HUDEP-2 (cell line): Measurements from ENCODE around the gene METTL8.
A peak's percentile ranks its signal among the peaks of the same experiment; 100 is the strongest.
"Not testable (repeated sequence)": the region's sequence is repeated elsewhere in the genome, so short reads cannot be mapped to it uniquely, and the experiment has no call there.

Experiments used
- DNase-seq, 76 experiments: peaks; one replicate each; lab custom pipeline; 2025; ENCODE audit not compliant: unreplicated experiment in 76 of 76; lab: John Stamatoyannopoulos, UW

The METTL8 gene

DNA sequence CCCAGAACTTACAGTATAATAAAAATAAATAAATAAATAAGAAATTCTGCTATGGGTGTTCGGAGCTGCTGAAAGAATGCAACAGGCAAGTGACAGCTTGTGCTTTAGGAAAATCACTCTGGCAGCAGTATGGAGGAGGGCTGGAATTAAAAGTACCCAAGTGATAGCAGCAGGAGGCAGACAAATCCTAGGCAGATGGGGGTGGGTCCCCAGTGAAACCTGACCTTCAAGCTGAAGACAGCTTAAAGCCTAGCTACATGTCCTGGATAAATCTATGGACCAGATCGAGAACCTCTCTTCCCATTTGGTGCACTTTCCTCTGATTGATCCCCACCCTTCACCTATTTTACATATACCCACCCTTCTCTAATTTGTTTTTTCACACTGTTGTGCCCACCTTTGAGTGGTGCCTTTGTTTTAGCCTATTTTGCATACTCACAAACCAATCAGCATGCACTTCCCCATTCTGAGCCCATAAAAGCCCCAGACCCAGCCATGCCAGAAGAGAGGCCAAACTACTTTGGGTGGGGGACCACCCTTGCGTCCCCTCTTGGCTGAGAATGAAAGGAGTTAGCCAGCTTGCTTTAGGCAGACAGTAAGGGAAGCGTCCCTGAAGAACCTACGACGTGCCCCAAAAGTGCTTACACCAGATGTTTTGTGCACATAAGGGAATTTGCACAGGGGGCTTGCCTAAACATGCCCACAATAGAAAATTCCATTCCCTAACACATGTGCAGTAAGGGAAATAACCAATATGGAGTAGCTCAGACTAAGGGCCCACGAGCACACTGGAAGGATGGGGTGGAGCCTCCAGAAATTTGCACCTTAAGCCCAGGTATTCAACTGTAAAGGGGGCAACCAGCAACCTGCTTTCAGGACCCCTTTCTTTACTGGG lies 3.0 kb downstream of the METTL8 start:
- no peak for DNase-seq

DNA sequence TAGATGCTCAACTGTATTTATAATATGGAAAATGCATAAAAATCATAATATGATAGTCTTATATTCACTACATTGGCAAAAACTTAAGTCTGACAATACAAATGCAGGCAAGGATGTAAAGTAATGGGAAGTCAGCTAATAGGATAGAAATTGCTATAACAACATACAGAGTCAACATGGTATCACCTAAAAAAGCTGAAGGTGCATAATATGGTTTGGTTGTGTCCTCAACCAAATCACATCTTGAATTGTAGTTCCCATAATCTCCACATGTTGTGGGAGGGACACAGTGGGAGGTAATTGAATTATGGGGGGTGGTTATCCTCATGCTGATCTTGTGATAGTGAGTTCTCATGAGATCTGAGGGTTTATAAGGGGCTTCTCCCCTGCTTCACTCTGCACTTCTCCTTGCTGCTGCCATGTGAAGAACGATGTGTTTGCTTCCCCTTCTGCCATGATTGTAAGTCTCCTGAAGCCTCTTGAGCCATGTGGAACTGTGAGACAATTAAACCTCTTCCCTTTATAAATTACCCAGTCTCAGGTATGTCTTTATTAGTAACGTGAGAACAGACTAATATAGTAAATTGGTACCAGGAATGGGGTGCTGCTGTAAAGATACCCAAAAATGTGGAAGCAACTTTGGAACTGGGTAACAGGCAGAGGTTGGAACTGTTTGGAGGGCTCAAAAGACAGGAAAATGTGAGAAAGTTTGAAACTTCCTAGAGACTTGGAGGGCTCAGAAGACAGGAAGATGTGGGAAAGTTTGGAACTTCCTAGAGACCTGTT lies 10.9 kb downstream of the METTL8 start:
- not testable (repeated sequence) for DNase-seq

DNA sequence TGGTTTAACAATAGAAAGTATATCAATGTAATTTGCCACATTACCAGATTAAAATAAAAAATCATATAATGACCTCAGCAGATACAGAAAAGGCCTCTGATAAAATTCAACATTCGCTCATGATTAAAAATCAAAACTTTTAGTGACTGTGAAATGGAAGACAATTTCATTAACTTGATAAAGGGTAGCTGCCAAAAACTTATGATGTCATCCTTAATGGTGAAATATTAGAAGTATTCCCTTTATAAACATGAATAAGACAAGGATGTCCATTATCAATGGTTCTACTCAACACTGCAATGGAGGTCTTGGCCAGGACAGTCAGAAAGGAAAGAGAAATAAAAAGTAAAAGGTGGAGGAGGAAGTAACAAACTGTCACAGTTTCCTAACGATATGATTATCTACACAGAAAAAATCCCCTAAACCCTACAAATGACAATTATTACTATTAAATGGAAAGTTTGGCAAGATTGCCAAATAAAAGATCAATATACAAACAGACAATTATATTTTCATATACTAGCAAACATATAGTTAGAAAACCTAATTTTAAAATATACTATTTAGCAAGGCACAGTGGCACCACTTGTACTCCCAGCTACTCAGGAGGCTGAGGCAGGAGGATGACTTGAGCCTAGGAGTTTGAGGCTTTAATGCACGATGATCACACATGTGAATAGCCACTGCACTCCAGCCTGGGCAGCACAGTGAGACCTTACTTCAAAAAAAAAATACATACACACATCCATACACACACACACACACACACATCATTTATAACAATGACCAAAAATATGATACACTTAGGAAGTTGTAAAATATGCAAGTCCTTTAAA lies 12.8 kb downstream of the METTL8 start:
- no peak for DNase-seq

DNA sequence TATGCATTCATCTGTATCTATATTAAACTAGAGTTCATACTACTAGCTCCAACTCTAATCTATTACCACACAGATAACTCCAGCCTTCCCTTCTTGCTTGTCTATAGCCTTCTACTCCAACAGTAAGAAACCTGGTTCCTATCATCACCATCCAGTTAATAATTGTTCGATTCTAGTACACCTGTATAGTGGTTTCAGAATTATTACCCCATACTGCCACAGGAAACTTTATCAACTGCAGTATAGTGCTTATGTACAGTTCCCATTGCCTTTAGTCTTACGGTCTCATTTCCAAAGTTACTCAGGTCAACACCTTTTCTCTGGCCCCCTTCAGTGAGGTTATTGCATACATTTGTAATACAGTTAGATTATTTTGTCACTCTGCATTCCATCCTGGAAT lies 14.5 kb downstream of the METTL8 start:
- no peak for DNase-seq

DNA sequence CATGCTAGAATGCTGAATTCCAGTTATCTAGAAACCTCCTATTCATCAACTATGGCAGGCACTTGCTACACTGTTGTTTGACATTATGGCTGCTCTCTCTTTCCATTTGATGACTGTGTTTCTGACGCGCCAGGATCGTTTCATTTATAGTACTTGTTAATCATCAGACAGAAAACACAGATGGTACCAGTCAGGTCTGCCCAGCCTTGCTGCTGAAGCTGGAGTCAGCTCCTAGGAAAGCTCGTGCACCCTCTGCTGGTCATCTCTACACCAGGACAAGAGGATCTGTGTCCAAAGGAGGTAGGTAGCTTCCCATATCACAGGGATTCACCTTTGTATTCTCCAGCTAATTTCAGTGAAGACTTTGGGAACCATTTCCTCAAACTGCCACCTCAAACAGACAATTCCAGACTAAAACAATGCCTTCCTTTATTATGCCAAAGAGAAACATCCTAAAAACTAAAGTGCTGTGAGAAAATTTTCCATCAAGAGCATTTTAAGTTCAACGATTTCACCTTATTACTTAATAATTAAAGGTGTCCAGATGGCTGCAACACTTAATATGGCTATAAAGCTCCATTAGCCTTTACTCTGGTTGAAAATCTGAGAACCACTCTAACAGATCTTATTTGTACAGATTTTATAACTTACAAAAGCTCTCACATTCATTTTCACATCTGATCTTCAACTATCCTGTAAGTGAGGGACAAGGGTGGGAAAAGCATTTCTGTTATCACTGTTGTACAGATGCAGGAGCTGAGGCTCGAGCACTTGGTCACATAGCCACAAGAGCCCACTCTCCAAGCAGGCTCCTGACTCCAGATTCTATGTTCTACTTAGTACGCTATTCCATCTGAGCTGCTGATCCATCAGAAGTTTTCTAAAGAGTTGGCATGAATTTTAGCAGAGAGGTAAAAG lies 17.5 kb downstream of the METTL8 start:
- peak in 57 of 76 experiments; percentile 4 to 77 (median 44) for DNase-seq

DNA sequence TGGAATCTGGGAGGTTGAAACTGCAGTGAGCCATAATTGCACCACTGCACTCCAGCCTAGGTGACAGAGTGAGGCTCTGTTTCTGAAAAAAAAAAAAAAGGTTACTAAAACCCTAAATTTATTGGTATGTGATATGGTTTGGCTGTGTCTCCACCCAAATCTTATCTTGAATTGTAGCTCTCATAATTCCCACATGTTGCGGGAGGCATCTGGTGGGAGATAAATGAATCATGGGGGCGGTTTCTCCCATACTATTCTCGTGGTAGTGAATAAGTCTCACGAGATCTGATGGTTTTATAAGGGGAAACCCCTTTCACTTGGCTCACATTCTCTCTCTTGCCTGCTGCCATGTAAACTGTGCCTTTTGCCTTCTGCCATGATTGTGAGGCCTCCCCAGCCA lies 19.1 kb downstream of the METTL8 start:
- peak in 57 of 76 experiments; percentile 2 to 85 (median 40) for DNase-seq

DNA sequence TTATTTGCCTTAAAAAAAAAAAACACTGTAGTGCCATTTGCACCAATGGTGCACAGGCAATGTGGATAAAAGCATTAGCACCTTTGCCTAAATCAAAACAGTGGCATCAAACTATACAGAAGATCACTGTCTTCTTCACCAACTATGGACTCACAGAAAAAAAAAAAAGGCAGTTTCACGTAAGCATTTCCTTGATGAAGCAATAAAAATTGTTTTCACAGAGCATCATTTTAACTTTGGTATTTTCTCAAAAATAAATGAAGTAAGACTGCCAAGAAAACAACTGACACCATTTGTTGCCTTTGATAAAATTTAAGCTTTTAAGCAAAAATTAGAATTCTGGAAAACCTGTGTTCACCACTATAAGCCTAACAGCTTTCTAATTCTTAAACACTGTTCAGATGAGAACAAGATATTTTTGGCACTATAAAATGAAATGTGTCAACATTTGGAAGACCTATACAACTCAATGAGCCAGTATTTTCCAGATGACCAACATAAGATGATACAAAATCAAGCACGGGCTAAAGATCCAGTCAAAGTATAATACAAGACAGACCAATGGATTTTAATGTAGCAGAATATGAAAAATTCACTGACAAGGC lies 21.1 kb downstream of the METTL8 start:
- no peak for DNase-seq

DNA sequence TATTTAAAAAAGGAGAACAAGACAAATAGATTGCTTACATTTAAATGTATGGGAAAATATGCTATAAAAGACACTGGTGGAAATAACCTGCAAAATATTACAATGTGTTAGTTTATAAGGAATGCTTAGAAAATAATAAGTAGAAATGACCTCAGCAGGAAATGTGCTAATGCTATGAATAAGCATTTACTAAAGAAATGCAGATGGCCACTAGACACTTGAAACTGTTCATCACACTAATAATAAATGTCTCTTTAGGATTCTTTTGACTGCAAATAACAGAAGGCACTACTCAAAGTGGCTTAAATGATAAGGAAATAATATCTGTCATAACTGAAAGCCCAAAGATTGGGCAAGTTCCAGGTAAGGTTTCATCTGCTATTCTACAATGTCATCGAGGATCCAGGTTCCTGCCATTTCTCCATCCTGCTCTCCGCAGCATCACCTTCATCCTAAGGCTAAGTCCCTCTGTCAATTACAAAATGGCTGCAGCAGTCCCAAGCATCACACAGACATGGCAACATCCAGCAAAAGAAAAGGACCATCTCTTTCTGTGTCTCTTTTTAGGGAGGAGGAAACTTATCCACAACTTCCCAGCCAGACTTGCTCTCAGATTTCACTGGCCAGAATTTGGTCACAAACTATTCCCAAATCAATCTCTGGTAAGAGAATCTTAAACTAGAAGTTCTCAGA lies 21.9 kb downstream of the METTL8 start:
- no peak for DNase-seq

DNA sequence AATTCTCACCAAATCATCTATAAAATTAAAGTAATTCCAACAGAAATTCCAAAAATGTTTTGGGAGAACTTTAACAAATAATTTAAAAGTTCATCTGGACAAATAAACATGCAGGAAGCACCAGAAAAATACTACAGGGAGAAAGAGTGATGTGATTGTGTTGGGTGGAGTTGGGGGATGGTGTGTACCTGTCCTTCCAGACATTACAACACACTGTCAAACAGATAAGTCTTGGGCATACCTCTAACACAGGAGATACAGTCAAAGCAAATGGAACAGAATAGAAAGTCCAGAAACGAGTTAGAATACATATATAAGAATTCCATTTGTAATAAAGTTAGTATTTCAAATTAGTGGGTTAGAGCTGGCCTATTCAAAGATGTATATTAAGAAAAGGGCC lies 22.6 kb downstream of the METTL8 start:
- no peak for DNase-seq

DNA sequence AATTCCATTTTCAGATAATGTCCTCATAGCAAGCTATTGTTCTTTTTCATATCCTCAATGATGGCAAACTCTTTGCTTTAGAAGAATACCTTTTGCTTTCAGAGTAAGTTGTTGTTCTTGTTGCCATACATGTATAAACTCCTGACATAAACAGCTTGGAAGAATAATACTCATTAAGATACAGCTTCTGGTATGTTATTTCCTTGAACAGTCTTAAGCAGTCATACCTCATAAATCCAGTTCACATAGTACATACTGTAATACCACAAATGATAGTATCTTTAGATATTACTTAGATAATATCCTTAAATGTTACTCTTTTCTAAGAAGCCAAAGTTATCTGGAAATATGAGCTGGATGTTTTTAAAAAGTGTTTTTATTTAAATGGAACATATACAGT lies 23.2 kb downstream of the METTL8 start:
- no peak for DNase-seq

DNA sequence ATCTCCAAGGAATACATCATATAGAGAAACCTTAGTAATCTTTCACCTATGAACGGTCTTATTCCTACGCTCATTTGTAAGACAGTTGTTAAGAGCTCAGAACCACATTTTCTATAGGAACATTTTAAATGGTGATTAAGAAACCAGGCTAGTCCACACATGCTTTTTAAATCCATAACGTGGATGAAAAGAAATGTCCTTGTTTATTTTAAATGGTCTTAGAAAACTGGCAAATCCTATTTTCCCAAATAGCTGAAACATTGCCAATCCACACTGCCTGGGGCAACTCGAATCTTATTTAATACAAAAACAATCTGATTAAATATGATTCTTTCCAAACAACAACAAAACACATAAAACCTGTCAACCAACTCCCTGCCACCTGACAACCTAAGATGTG lies 23.7 kb downstream of the METTL8 start:
- DNase-seq, result no peak

DNA sequence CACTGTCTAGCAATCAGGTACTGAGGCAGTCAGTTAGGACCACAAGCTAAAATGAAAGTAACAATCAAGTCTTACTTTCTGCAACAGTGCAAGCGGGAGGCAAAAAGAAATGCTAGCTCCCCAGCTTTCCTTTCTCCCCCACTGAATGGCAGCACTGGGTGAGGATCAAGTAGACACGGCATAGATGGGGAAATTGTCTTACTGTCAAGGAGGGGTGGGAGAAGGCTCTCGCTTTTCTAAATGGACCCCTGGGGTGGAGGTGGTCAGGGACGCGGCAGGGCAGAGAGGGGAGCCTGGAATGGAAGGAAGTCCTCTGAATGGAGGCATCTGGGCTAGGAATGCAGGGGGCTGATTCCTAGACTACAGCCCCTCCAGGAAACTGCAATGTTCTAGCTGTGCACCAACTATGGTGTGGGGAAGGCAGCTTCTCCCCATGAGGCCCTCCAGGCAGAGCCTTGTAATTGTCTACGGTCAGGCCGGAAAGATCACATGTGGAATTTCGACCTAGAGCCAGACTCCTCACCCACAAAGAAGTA lies 24.3 kb downstream of the METTL8 start:
- DNase-seq, result no peak

DNA sequence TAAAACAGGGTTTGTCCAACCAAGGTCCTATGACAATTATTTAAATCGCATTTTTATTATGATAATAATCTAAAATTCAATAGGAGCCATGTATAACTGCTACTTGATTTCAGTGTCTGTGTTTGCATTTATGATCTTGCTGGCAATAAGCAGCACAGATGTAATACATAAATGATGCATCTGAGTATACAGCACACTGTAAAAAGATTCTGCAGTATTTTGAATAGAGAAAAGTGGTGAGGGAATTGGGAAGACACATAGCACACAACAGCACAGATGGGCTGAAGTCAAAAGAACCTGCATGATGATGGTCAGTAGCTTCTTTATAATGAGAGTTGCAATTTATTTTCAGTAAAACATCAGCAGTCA lies 26.1 kb downstream of the METTL8 start:
- DNase-seq, result no peak

DNA sequence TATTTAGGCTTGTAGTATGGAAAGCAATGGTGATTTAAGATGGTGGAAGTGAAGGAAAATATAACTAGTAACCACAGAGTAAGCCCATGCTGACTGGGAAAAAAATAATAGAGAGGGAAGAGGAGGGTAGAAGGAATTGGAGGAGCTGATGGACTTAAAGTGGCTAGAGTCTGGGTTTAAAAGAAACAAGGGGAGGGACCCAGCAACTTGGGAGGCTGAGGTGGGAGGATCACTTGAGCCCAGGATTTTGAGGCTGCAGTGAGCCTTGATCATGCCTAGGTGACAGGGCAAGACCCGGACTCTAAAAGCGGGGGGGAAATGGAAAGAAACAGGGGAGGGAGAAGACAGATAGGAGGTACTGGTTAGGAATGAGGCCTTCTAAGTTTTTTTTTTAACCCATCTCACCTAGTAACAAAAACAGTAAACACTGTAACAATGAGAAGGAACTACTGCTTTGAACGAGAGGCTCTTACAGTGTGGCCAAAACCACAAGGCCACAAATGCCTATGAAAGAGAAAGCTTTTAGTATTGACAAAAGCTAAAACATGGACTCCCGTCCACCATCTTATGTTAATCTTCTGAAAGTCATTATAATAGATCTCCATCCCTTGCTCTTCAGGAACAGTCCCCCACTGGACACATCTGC lies 26.6 kb downstream of the METTL8 start:
- no peak for DNase-seq

DNA sequence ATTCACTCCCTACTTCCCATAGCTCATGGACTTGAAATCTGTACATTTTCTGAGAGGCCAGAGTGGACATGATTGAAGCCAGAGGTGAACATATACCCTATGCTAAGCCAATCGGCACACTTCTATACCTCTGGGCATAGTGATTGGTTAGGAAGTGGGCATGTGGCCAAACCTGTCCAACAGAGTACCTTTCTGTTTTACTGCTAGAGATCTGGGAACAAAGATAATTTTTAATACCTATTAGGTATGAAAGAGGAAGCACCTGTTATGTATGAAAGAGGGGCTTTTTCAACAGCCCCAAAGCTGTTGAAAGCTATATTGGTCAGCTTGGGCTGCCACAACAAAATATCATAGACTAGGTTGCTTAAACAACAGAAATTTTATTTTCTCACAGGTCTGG lies 27.7 kb downstream of the METTL8 start:
- DNase-seq, result no peak

DNA sequence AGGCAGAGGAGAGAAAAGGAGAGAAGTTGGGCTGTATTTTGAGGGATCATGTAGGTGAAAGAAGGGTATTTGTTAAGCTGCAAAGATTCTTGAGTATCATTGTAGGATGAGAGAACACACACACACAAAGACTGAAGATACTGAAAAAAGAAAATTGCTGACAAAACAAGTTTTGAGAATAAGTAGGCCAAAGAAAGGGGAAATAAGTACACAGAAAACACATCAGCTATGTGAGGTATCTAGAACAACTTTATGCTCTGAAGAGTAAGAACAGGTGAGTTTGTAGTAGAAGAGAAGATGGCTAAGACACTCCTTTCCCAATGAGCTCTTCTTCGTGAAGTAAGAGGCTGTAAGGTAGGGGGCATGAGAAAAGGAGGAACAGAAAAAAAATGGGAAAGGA lies 28.2 kb downstream of the METTL8 start:
- DNase-seq, result no peak

DNA sequence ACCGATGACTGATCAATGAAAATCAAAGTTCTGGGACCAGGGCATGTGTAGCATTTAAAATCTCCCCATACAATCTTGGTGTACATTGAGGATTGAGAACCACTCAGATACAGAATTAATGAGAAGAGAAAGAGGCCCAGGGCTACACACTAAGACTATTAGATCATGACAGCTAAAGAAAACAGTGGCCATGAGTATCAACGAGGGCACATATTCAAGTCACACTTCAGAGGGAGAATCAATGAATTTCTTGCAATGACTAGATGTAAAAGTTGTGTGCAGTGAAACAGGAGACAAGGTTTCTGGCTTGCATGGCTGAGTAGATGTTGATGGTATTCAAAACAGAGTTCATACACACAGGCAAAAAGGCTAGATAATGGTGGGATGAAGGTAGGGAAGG lies 29.1 kb downstream of the METTL8 start:
- no peak for DNase-seq

DNA sequence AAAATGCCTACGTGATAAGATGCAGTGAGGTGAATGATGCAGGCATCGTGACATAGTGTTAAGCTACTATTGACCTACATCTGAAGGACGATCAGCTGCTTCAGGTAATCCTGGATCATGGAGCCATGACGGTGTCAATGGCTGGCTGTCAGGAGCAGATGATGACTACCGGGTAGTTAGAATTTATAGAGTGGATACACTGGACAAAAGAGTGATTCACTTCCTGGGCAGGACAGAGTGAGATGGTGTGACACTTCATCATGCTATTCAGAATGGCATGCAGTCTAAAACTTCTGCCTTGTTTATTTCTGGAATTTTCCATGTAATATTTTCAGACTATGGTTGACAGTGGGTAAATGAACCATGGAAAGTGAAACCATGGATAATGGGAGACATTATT lies 29.5 kb downstream of the METTL8 start:
- no peak for DNase-seq
